Liver (tissue), 9 donors: Measurements from ENCODE around the gene GRWD1. TPM values are rescaled to one million over a fixed set of nuclear protein-coding genes. Genes with fewer than 3 reads are reported as not detected.

ENCODE experiments used
- DNase-seq: peaks from one replicate; pipeline ENCODE4 v3.0.0-alpha.2; 2017; ENCODE audit warnings: low spot score
- H3K27ac ChIP-seq, 2 donors: one replicate each; pipeline ENCODE4 v1.7.0; 2013; ENCODE audit warnings: inconsistent platforms in 2 of 2, low read length in 2 of 2, control low read depth in 1 of 2, low read depth in 1 of 2, mild to moderate bottlenecking in 1 of 2
- H3K27me3 ChIP-seq, 4 donors: one replicate each; pipeline versions ENCODE4 v1.6.1 to v1.7.0; 2013; ENCODE audit warnings: low read length in 3 of 4, inconsistent platforms in 1 of 4, mild to moderate bottlenecking in 1 of 4, moderate library complexity in 1 of 4; ENCODE audit not compliant: control insufficient read depth in 4 of 4, insufficient read depth in 4 of 4
- H3K36me3 ChIP-seq, 4 donors: one replicate each; pipeline versions ENCODE4 v1.6.1 to v1.7.0; 2013; ENCODE audit warnings: low read length in 3 of 4, mild to moderate bottlenecking in 3 of 4, low read depth in 1 of 4, moderate library complexity in 1 of 4; ENCODE audit not compliant: control insufficient read depth in 4 of 4, insufficient read depth in 3 of 4
- H3K4me1 ChIP-seq, 4 donors: one replicate each; pipeline versions ENCODE4 v1.6.1 to v1.7.0; 2013; ENCODE audit warnings: low read length in 3 of 4, mild to moderate bottlenecking in 3 of 4, moderate library complexity in 1 of 4; ENCODE audit not compliant: control insufficient read depth in 4 of 4, insufficient read depth in 4 of 4
- H3K4me3 ChIP-seq, 3 donors: one replicate each; pipeline versions ENCODE4 v1.6.1 to v1.7.0; 2013; ENCODE audit warnings: low read length in 3 of 3, control low read depth in 1 of 3, low read depth in 1 of 3, mild to moderate bottlenecking in 1 of 3
- H3K9ac ChIP-seq, 2 donors: one replicate each; pipeline ENCODE4 v1.7.0; 2013; ENCODE audit warnings: low read length in 2 of 2, mild to moderate bottlenecking in 2 of 2, moderate library complexity in 2 of 2, control low read depth in 1 of 2, low read depth in 1 of 2
- H3K9me3 ChIP-seq, 4 donors: one replicate each; pipeline versions ENCODE4 v1.6.1 to v1.7.0; 2013; ENCODE audit warnings: low read length in 3 of 4; ENCODE audit not compliant: control insufficient read depth in 4 of 4
- ATF3 ChIP-seq: IDR thresholded peaks from 2 replicates; pipeline ENCODE4 v1.6.1; 2016; ENCODE audit warnings: antibody characterized with exemption
- CTCF ChIP-seq: fragments of 150-350 bp; IDR thresholded peaks from 2 replicates; pipeline ENCODE4 v1.5.1; 2017; ENCODE audit warnings: improper control_type of control experiment, low read depth, low read length; ENCODE audit not compliant: missing input control
- EGR1 ChIP-seq, 2 donors: IDR thresholded peaks; 2 replicates each; pipeline ENCODE4 v1.6.1; 2016 to 2018; ENCODE audit warnings: antibody characterized with exemption in 2 of 2, low read depth in 2 of 2
- FOXA1 ChIP-seq: IDR thresholded peaks from 2 replicates; pipeline ENCODE4 v1.6.1; 2016; ENCODE audit warnings: antibody characterized with exemption
- FOXA2 ChIP-seq: IDR thresholded peaks from 2 replicates; pipeline ENCODE4 v1.6.1; 2016; ENCODE audit warnings: antibody characterized with exemption
- GABPA ChIP-seq, 2 donors: IDR thresholded peaks in 1 of 2; conservative IDR thresholded peaks in 1 of 2; 2 replicates each; pipeline ENCODE4 v1.6.1; 2016; ENCODE audit warnings: antibody characterized with exemption in 2 of 2, mild to moderate bottlenecking in 1 of 2, moderate library complexity in 1 of 2
- HNF4A ChIP-seq, 2 donors: conservative IDR thresholded peaks; 2 replicates each; pipeline ENCODE4 v1.6.1; 2016; ENCODE audit warnings: antibody characterized with exemption in 2 of 2, mild to moderate bottlenecking in 2 of 2
- HNF4G ChIP-seq: IDR thresholded peaks from 2 replicates; pipeline ENCODE4 v1.6.1; 2016; ENCODE audit warnings: antibody characterized with exemption
- MAX ChIP-seq: IDR thresholded peaks from 2 replicates; pipeline ENCODE4 v1.6.1; 2016; ENCODE audit warnings: antibody characterized with exemption
- NR2F2 ChIP-seq: IDR thresholded peaks from 2 replicates; pipeline ENCODE4 v1.6.1; 2016; ENCODE audit warnings: antibody characterized with exemption
- RAD21 ChIP-seq, 2 donors: IDR thresholded peaks; 2 replicates each; pipeline ENCODE4 v1.6.1; 2016; ENCODE audit warnings: antibody characterized with exemption in 2 of 2, mild to moderate bottlenecking in 2 of 2
- RXRA ChIP-seq, 2 donors: IDR thresholded peaks; 2 replicates each; pipeline ENCODE4 v1.6.1; 2017 to 2018; ENCODE audit warnings: antibody characterized with exemption in 2 of 2, mild to moderate bottlenecking in 1 of 2
- SP1 ChIP-seq: IDR thresholded peaks from 2 replicates; pipeline ENCODE4 v1.6.1; 2018; ENCODE audit warnings: antibody characterized with exemption, mild to moderate bottlenecking
- TAF1 ChIP-seq: conservative IDR thresholded peaks from 2 replicates; pipeline ENCODE4 v1.6.1; 2016; ENCODE audit warnings: antibody characterized with exemption, mild to moderate bottlenecking
- YY1 ChIP-seq: IDR thresholded peaks from 2 replicates; pipeline ENCODE4 v1.6.1; 2016; ENCODE audit warnings: antibody characterized with exemption, mild to moderate bottlenecking
- WGBS: extraction: QIAGEN DNeasy Blood & Tissue Kit; methylation state at CpG from one replicate; pipeline ENCODE4 v1.1.7; 2013; 5-methylcytosine and 5-hydroxymethylcytosine counted together
- polyA plus RNA-seq, 2 donors: library from polyadenylated mRNA; stranded (reverse) in 1 of 2; unstranded in 1 of 2; fragments of 200-250 nt in 1 of 2; fragments of >200 nt in 1 of 2; fragmentation: Nextera tagmentation in 1 of 2; extraction: Ambion mirVana in 1 of 2; gene quantifications; one replicate each; pipeline versions ENCODE4 v1.2.1 to v1.2.3, GENCODE V29; 2013 to 2015
- total RNA-seq, 2 donors: library from RNA; depleted of rRNA; stranded (reverse); fragments of >200 nt; gene quantifications; one replicate each; pipeline ENCODE4 v1.2.3, GENCODE V29; 2014
- TF ChIP-seq, protein P1 (sequence below): IDR thresholded peaks from 2 replicates; pipeline ENCODE4 v1.6.1; 2016; ENCODE audit warnings: antibody characterized with exemption, mild to moderate bottlenecking
- donor health status: healthy.
- donor health status: healthy.
- donor health status: healthy.
- donor health status: healthy.
- donor health status: healthy.

Gene GRWD1
- total and polyA plus RNA-seq, 4 donors, result 7.1 to 31.7 (median 15.3) TPM

DNA sequence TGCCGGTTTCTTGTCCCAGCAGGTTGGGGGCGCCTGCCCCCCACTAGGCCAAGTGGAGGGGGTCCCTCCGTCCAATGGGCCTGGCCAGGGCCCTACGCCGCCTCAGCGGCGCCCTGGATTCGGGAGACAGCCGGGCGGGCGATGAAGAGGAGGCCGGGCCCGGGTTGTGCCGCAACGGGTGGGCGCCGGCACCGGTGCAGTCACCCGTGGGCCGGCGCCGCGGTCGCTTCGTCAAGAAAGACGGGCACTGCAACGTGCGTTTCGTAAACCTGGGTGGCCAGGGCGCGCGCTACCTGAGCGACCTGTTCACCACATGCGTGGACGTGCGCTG lies 15.8 kb downstream of the GRWD1 start:
- 93% methylated on average over 36 of the region's 36 CpGs for WGBS
- DNase-seq, result no peak
- no peak overlapping the region for H3K4me3 ChIP-seq
- no peaks in the 10 kb centered on the region for H3K4me1 ChIP-seq
- no peaks in the 10 kb centered on the region for H3K9me3 ChIP-seq
- no peak overlapping the region for H3K9ac ChIP-seq
- peaks cover 0 to 3% (median 1%) of the 10 kb centered on the region in 4 donors for H3K36me3 ChIP-seq
- no peak overlapping the region for H3K27ac ChIP-seq
- no peaks in the 10 kb centered on the region for H3K27me3 ChIP-seq
- no peak for TF ChIP-seq ATF3
- TF ChIP-seq EGR1 (IDR thresholded peaks at IDR 0.05; ENCODE audit: low read depth in 2 of 2), result no peak
- no peak for TF ChIP-seq GABPA (IDR thresholded peaks at IDR 0.05 in 1 of 2, conservative IDR thresholded peaks at IDR 0.05 in 1 of 2)
- TF ChIP-seq CTCF, result no peak
- TF ChIP-seq RAD21 (IDR thresholded peaks at IDR 0.05), result no peak
- no peak for TF ChIP-seq RXRA (IDR thresholded peaks at IDR 0.05)
- no peak for TF ChIP-seq MAX
- TF ChIP-seq YY1, result no peak
- TF ChIP-seq TAF1, result no peak
- TF ChIP-seq, protein P1, sequence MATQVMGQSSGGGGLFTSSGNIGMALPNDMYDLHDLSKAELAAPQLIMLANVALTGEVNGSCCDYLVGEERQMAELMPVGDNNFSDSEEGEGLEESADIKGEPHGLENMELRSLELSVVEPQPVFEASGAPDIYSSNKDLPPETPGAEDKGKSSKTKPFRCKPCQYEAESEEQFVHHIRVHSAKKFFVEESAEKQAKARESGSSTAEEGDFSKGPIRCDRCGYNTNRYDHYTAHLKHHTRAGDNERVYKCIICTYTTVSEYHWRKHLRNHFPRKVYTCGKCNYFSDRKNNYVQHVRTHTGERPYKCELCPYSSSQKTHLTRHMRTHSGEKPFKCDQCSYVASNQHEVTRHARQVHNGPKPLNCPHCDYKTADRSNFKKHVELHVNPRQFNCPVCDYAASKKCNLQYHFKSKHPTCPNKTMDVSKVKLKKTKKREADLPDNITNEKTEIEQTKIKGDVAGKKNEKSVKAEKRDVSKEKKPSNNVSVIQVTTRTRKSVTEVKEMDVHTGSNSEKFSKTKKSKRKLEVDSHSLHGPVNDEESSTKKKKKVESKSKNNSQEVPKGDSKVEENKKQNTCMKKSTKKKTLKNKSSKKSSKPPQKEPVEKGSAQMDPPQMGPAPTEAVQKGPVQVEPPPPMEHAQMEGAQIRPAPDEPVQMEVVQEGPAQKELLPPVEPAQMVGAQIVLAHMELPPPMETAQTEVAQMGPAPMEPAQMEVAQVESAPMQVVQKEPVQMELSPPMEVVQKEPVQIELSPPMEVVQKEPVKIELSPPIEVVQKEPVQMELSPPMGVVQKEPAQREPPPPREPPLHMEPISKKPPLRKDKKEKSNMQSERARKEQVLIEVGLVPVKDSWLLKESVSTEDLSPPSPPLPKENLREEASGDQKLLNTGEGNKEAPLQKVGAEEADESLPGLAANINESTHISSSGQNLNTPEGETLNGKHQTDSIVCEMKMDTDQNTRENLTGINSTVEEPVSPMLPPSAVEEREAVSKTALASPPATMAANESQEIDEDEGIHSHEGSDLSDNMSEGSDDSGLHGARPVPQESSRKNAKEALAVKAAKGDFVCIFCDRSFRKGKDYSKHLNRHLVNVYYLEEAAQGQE, result no peak
- no peak for TF ChIP-seq HNF4G
- TF ChIP-seq SP1, result no peak

DNA sequence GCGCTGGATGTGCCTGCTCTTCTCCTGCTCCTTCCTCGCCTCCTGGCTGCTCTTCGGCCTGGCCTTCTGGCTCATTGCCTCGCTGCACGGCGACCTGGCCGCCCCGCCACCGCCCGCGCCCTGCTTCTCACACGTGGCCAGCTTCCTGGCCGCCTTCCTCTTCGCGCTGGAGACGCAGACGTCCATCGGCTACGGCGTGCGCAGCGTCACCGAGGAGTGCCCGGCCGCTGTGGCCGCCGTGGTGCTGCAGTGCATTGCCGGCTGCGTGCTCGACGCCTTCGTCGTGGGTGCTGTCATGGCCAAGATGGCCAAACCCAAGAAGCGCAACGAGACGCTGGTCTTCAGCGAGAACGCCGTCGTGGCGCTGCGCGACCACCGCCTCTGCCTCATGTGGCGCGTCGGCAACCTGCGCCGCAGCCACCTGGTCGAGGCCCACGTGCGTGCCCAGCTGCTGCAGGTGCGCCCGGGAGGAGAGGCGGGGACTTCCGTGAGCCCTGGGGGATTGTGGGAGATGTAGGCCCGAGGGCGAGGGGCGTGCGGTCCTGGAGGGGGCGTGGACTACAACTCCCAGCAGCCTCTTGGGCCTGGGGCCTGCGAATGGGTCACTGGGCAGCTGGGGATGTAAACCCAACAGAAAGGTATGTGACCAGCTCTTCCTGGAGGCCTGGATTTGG lies 16.3 kb downstream of the GRWD1 start:
- peaks cover 0 to 2% (median 0%) of the 10 kb centered on the region in 4 donors for H3K36me3 ChIP-seq
- no peak overlapping the region for H3K9ac ChIP-seq
- no peaks in the 10 kb centered on the region for H3K9me3 ChIP-seq
- H3K4me3 ChIP-seq, result no peak overlapping the region
- 84% methylated on average over 62 of the region's 62 CpGs for WGBS
- no peak overlapping the region for H3K27ac ChIP-seq
- TF ChIP-seq FOXA1, result no peak
- TF ChIP-seq TAF1, result no peak
- no peak for TF ChIP-seq ATF3
- TF ChIP-seq RAD21 (IDR thresholded peaks at IDR 0.05), result no peak
- no peak for TF ChIP-seq CTCF
- TF ChIP-seq GABPA (IDR thresholded peaks at IDR 0.05 in 1 of 2, conservative IDR thresholded peaks at IDR 0.05 in 1 of 2), result no peak
- no peak for TF ChIP-seq SP1
- TF ChIP-seq EGR1 (IDR thresholded peaks at IDR 0.05; ENCODE audit: low read depth in 2 of 2), result no peak
- TF ChIP-seq, protein P1, result no peak
- TF ChIP-seq RXRA (IDR thresholded peaks at IDR 0.05), result no peak
- no peak for TF ChIP-seq HNF4G
- TF ChIP-seq YY1, result no peak
- no peak for TF ChIP-seq NR2F2
- TF ChIP-seq HNF4A (conservative IDR thresholded peaks at IDR 0.05), result no peak
- no peak for TF ChIP-seq FOXA2
- H3K27me3 ChIP-seq, result no peaks in the 10 kb centered on the region
- DNase-seq, result no peak
- no peaks in the 10 kb centered on the region for H3K4me1 ChIP-seq
